GF-D8 (cell line): ENCODE results near the gene SLC26A9.
A peak's percentile ranks its signal among the peaks of the same experiment; 100 is the strongest.
"Not testable (repeated sequence)": the region's sequence is repeated elsewhere in the genome, so short reads cannot be mapped to it uniquely, and the experiment has no call there.

Source experiments
- DNase-seq: peaks from one replicate; lab custom pipeline; 2025; lab: John Stamatoyannopoulos, UW

SLC26A9 gene

DNA sequence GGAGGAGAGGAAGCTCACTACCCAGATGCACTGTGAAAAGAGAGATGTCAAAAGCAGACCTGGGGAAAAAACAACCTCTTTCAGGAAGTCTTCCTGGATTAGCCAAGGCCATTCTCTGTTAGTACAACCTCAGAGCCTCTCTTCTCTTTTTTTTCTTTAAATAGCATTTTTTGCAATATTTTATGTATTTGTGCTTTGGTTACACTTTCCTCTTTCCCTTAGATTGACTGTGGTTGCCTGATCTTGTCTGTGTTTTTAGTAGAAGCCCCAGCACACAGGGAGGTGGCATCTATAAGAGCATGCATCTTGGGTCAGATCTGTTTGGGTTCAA is 18.8 kb downstream of the SLC26A9 start:
- DNase-seq = no peak

DNA sequence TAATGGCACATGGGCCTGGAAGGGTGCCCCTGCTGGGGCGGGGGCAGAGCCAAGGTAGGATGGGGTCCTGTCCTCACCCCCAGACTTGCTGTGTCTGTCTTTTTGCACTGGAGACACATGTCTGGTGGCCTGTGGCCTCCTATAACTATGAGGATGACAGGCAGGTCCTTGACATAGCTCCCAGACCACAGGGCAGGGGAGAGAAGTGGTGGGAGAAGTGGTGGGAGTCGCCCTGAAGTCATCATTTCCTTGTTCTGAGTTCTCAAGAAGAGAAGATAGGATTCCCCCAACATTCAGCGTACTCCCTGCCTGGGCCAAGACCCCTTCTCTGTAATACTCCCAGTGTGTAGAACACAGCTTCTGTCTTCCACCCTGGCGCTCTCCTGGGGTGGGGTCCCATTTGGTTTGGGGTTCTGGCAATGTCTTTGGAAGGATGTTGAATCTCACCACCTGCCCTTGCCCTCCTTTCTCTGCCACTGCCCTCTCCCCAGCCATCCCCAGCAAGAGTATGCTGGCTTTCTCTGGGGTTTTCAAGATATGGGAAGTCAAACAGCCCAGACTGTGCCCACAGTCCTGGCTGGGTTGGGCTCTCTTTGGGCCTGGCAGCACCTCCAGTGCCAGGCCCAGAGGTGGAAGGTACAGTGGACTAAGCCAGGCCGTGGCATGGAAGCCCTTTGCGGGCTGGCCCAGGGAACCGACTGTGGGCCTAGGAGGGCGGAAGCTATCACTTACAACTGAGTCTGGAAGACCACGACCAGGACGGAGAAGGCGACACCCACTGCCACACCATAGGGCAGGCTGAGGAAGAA is 19.4 kb downstream of the SLC26A9 start:
- DNase-seq = no peak

- no peak for DNase-seq
Observed at GRCh38 chr1:205922806-205923205, 20.4 kb downstream of the SLC26A9 start.

DNA sequence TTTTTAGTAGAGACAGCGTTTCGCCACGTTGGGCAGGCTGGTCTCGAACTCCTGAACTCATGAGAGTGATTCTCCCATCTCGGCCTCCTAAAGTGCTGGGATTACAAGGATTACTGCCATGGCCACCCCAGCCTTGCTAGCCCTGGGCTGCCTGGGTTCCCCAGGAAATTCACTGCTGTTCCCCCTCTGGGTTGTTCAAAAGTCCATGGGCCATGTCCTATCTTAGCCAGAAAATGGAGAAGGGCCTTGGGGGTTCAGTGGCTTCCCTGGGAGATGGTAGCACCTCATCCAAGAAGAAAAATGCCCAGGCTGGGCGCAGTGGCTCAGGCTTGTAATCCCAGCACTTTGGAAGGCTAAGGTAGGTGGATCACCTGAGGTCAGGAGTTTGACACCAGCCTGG is 20.9 kb downstream of the SLC26A9 start:
- DNase-seq = no peak

- DNase-seq = no peak
Observed at GRCh38 chr1:205921570-205921909, 21.7 kb downstream of the SLC26A9 start.

GRCh38 chr1:205920861-205921569 is 22.2 kb downstream of the SLC26A9 start:
- no peak for DNase-seq

DNA sequence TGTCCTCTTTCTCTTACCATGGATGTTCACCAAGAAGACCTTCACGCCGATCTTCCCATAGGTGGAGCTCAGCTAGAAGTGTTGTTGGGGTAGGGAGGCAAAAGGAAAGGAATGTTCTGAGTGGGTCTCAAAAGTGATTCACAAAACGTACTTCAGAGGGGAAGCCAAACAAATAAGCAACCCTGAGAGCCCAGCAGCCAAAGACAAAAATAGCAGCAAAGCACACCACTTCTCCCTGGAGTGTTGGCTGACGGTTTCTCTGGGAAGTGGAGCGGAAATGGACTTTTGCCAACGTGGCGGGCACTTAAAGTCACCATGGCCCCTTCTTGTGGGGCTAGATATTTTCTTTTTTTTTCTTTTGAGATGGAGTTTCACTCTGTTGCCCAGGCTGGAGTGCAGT is 23.1 kb downstream of the SLC26A9 start:
- DNase-seq = no peak

DNA sequence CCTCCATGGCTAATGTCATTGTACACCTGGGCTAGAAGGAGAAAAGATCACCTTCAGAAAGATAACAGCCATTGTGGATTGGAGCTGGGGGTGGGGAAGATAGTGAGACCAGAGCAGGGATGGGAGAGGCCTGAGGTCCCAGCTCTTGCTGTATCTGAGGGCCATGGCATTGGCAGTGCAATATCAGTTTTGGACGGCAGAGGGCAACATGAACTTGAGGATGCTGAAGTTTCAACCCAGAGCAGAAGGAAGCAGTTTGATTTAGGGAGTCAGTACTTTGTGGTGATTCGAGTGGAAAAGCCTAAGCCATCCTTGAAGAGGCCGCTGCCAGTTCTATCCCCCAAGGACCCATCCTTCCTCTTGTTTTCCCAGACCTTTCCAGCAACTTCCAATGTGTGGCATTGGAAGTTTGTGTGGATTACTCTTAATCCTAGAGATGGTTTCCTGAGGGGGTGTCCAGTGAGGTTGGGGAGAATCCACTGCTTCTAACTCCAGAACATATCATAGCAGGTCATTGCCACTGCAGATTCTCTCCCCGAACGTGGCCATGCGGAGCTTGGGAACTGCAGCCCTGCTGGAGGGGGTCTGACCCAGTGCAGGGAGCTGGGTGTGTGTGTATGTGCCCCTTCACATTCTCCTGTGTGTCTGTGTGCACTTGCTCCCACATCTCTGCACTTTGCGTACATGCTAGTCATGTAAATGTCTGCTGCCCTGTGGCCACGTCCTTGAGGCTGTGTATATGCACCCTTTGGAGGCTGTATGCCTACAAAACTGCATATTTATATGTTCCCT is 24.1 kb downstream of the SLC26A9 start:
- DNase-seq = peak; percentile 10

DNA sequence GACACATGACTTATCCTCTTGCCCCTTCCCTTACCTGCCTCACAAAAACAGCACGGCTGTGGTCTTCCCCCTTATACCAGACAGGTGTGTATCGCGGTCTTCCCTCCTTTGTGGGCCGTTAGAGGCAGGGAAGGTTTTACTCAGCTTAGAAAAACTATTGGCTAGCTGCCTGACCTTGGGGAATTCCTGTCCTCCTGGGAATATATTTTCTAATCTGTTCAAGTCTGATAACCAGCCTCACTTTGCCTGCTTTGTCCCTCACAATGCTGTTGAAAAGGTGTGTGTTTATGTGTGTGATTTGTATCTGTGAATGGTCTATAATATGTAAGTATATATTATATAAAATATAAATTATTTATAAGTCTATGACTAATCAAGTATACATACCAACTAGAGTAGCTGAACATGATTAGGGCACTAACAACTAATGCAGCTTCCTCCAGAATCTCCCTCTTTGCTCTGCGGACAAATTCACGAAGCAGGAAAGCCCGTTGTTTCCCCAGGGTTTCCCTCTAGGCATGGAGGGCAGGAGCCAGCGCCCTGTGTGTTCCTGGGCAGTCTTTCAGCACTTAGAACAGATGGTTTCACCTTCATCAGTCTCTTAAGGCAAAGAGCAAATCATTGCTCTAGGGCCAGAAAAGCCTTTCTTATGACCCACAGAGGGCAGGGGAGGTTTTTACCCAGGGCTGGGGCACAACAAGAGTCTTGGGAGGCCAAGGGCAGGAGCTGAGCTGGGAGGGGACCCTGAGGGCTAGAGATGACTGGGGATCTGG is 25.6 kb downstream of the SLC26A9 start:
- DNase-seq = no peak

- no peak for DNase-seq
Observed at GRCh38 chr1:205916541-205916940, 26.7 kb downstream of the SLC26A9 start.

GRCh38 chr1:205915354-205915990 is 27.8 kb downstream of the SLC26A9 start:
- DNase-seq = no peak

- DNase-seq = no peak
Observed at GRCh38 chr1:205914730-205915129, 28.5 kb downstream of the SLC26A9 start.

DNA sequence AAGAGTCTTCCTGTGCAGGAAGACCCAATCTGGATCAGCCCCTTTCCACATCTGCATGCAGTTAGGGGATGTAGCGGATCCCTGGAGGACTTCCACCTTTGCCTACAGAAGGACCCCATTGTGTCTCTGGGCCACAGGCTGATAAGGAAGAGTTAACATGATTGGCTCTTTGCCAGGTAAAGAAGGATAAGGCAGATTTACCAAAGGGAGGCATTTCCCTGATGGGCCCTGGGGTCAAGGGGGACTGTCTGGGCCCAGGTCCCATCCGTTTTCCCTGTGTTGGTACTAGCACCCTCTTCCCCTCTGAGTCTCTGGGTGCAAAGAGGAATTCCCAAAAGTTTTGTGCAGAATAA is 29.1 kb downstream of the SLC26A9 start:
- DNase-seq = no peak

GRCh38 chr1:205913451-205914154 is 29.7 kb downstream of the SLC26A9 start:
- DNase-seq = no peak

DNA sequence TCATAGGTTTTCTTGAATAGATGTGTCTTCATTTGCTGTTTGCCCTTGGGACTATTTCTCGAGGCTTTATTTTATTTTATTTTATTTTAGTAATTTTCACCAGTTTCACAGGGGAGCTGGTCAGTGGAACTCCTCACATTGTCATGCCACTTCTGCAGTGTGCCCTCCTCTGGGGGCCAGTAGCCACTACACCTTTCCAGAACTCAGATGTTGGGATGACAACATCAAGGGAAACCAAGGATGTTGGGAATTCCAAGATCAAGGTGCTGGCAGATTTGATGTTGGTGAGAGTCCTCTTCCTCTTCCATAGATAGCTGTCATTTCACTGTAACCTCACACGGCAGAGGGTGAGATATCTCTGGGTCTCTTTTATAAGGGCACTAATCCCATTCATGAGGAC is 35.5 kb downstream of the SLC26A9 start:
- no peak for DNase-seq

GRCh38 chr1:205905095-205905494 is 38.2 kb downstream of the SLC26A9 start:
- not testable (repeated sequence) for DNase-seq

- no peak for DNase-seq
Observed at GRCh38 chr1:205896351-205896750, 46.9 kb downstream of the SLC26A9 start.

DNA sequence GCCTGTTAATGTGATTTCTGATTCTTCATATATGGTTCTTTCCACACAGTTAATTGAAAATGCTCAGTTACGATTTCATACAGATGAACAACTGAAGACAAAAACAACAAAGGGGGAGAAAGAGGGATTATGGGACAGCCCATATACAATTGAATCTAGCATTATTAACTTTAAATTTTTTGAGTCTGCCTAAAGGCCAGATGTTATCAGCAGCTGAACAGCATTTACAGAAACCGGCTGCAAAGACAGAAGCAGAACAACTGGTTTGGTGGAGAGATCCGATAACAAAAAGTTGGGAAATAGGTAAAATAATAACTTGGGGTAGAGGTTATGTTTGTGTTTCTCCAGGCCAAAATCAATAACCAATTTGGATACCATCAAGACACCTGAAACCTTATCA is 49.1 kb downstream of the SLC26A9 start:
- DNase-seq = not testable (repeated sequence)

DNA sequence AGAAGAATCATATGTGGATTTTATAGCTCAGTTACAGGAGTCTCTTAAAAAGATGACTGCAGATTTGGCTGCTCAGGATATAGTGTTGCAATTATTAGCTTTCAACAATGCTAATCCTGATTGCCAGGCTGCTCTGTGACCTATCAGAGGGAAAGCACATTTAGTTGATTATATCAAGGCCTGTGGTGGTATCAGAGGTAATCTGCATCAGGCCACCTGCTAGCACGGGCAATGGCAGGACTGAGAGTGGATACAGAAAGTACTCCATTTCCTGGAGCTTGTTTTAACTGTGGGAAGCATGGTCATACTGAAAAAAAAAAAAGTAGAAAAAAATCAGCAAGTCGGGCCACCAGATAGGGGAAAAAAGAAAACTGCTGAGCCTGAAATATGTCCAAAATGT is 51.1 kb downstream of the SLC26A9 start:
- not testable (repeated sequence) for DNase-seq

- DNase-seq = not testable (repeated sequence)
Observed at GRCh38 chr1:205891481-205891880, 51.8 kb downstream of the SLC26A9 start.

DNA sequence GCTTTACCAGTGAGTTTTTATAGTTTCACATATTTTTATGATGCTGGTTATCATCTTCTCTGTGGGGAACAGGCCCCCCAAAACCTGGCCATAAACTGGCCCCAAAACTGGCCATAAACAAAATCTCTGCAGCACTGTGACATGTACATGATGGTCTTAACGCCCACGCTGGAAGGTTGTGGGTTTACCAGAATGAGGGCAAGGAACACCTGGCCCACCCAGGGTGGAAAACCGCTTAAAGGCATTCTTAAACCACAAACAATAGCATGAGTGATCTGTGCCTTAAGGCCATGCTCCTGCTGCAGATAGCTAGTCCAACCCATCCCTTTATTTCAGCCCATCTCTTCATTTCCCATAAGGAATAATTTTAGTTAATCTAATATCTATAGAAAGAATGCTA is 52.6 kb downstream of the SLC26A9 start:
- DNase-seq = not testable (repeated sequence)
